Osteocyte (in vitro differentiated cells): ENCODE results near the gene ZNF730. TPM values are rescaled to one million over a fixed set of nuclear protein-coding genes. Genes with fewer than 3 reads are reported as not detected.
"Not testable (repeated sequence)": the region's sequence is repeated elsewhere in the genome, so short reads cannot be mapped to it uniquely, and the experiment has no call there.

Source experiments
- DNase-seq: peaks from one replicate; pipeline ENCODE4 v3.0.0; 2021; ENCODE audit warnings: mixed read lengths; ENCODE audit not compliant: unreplicated experiment; ENCODE audit errors: extremely low spot score
- H3K27ac Mint-ChIP-seq: one replicate; pipeline ENCODE4 v1.8.0; 2021; ENCODE audit warnings: mild to moderate bottlenecking, mixed read lengths; ENCODE audit not compliant: unreplicated experiment
- H3K27me3 Mint-ChIP-seq: one replicate; pipeline ENCODE4 v1.8.0; 2021; ENCODE audit warnings: mixed read lengths; ENCODE audit not compliant: unreplicated experiment
- H3K36me3 Mint-ChIP-seq: one replicate; pipeline ENCODE4 v1.8.0; 2021; ENCODE audit warnings: mixed read lengths; ENCODE audit not compliant: unreplicated experiment
- H3K4me1 Mint-ChIP-seq: one replicate; pipeline ENCODE4 v1.8.0; 2021; ENCODE audit warnings: mixed read lengths; ENCODE audit not compliant: unreplicated experiment
- H3K4me3 Mint-ChIP-seq: one replicate; pipeline ENCODE4 v1.8.0; 2021; ENCODE audit warnings: mild to moderate bottlenecking, moderate library complexity, mixed read lengths; ENCODE audit not compliant: unreplicated experiment
- H3K9me3 Mint-ChIP-seq: one replicate; pipeline ENCODE4 v1.8.0; 2021; ENCODE audit warnings: mixed read lengths; ENCODE audit not compliant: unreplicated experiment
- long read RNA-seq: library from polyadenylated mRNA; unstranded; transcript quantifications from one replicate; pipeline ENCODE4 v2.0.0, GENCODE V29; 2021
- total RNA-seq: library from RNA; stranded (reverse); gene quantifications from 2 replicates; pipeline ENCODE4 v1.2.1, GENCODE V29; 2021
- TF ChIP-seq, protein P1 (sequence below): fragments of 200-600 bp; sonication (generic); IDR thresholded peaks from 2 replicates; pipeline ENCODE4 v1.5.0; 2021; ENCODE audit warnings: antibody characterized with exemption, mild to moderate bottlenecking, moderate library complexity

ZNF730 gene
- total RNA-seq: 2.3 and 2.4 TPM in 2 replicates
- long read RNA-seq, partial matches to known transcripts: 1 of 3 reads
- long read RNA-seq, other reads (novel, unspliced or antisense): 1 of 3 reads

GRCh38 chr19:23116802-23117571, at the start of gene ZNF730:
ZNF730 (plus strand) TSS chr19:23117025; CDS start chr19:23117174, 149 bp downstream.
- H3K36me3 Mint-ChIP-seq: peaks cover 8% of the 10 kb centered on the region
- H3K4me3 Mint-ChIP-seq: peak within 1 kb of the TSS; percentile 94
- peak; percentile 96 for DNase-seq
- H3K9me3 Mint-ChIP-seq: peaks cover 5% of the 10 kb centered on the region
- peaks cover 19% of the 10 kb centered on the region for H3K4me1 Mint-ChIP-seq
- peak within 1 kb of the TSS; percentile 96 for H3K27ac Mint-ChIP-seq
- TF ChIP-seq, protein P1, sequence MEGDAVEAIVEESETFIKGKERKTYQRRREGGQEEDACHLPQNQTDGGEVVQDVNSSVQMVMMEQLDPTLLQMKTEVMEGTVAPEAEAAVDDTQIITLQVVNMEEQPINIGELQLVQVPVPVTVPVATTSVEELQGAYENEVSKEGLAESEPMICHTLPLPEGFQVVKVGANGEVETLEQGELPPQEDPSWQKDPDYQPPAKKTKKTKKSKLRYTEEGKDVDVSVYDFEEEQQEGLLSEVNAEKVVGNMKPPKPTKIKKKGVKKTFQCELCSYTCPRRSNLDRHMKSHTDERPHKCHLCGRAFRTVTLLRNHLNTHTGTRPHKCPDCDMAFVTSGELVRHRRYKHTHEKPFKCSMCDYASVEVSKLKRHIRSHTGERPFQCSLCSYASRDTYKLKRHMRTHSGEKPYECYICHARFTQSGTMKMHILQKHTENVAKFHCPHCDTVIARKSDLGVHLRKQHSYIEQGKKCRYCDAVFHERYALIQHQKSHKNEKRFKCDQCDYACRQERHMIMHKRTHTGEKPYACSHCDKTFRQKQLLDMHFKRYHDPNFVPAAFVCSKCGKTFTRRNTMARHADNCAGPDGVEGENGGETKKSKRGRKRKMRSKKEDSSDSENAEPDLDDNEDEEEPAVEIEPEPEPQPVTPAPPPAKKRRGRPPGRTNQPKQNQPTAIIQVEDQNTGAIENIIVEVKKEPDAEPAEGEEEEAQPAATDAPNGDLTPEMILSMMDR: no peak
- H3K27me3 Mint-ChIP-seq: no peaks in the 10 kb centered on the region

- TF ChIP-seq, protein P1: no peak
- Mint-ChIP-seq H3K9me3 (peaks cover 24% of the 10 kb centered on the region), H3K36me3 (no peaks in the 10 kb centered on the region), H3K4me3 (no peak overlapping the region), H3K27me3 (no peaks in the 10 kb centered on the region), H3K27ac (no peak overlapping the region), H3K4me1 (peaks cover 4% of the 10 kb centered on the region)
- no peak for DNase-seq
These were observed 46.3 kb upstream of the ZNF730 start for GRCh38 chr19:23070353-23071146.

DNA sequence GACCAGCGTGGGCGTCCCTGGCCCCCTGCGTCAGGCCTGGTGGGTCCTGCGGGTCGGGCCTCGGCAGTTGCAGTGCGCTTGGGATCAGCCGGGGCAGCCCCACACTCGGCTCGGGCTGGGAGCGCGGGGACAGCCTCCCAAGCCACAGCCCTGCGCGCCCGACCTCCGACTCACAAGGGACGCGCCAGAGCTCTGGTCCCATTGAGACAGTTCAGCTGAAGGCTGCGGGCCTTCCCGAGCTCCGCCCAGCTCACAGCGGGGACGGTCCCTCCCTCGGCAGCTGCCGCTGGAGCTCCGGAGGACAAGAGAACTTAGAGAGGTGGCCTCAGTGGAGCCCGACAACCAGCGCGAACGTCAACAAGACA, 45.7 kb upstream of the ZNF730 start:
- TF ChIP-seq, protein P1: no peak
- H3K36me3 Mint-ChIP-seq: no peaks in the 10 kb centered on the region
- no peaks in the 10 kb centered on the region for H3K27me3 Mint-ChIP-seq
- DNase-seq: no peak
- peaks cover 7% of the 10 kb centered on the region for H3K4me1 Mint-ChIP-seq
- no peak overlapping the region for H3K4me3 Mint-ChIP-seq
- no peak overlapping the region for H3K27ac Mint-ChIP-seq
- peaks cover 18% of the 10 kb centered on the region for H3K9me3 Mint-ChIP-seq

DNA sequence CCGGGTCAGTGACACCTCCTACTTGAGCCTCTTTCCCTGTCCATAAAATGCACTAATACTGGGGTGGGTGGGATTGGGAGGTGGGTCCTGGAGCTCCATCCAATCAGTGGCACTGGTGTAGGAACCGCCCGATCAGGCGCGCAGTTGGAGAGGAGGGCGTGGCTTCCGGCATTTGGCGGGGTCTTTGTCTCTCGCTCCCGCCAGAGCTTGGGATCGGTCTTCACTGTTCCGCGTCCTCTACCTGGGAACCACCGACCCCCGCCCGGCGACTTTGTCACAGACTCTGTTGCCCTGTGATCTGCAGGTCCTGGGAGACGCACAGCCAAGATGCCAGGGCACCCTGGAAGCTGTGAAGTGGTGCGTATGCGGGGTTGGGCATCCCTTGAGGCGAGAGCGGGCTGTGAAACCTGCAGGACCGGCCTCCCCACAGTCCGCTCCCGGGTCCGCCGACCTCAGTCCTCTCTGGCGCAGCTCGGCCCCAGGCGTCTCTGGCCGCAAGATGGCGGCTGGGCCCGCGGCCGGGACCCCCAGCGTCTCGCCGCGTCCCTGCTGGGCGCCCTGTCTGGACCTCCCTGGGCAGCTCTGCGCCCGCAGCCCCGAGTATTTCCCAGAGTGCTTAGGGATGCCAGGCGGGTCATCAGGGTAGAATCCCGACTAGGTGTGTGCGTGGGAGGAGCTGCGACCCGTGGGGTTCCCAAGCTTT, 41.6 kb upstream of the ZNF730 start:
- H3K36me3 Mint-ChIP-seq: no peaks in the 10 kb centered on the region
- H3K27me3 Mint-ChIP-seq: no peaks in the 10 kb centered on the region
- H3K27ac Mint-ChIP-seq: peak overlapping the region; percentile 85
- H3K4me1 Mint-ChIP-seq: peaks cover 14% of the 10 kb centered on the region
- peaks cover 3% of the 10 kb centered on the region for H3K9me3 Mint-ChIP-seq
- DNase-seq: peak; percentile 87
- H3K4me3 Mint-ChIP-seq: peak overlapping the region; percentile 89
- TF ChIP-seq, protein P1: no peak

DNA sequence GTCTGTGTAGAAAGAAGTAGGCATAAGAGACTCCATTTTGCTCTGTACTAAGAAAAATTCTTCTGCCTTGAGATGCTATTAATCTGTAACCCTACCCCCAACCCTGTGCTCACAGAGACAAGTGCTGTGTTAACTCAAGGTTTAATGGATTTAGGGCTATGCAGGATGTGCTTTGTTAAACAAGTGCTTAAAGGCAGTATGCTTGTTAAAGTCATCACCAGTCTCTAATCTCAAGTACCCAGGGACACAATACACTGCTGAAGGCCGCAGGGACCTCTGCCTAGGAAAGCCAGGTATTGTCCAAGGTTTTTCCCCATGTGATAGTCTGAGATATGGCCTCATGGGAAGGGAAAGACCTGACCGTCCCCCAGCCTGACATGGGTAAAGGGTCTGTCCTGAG, 39.0 kb upstream of the ZNF730 start:
- not testable (repeated sequence) for H3K4me3 Mint-ChIP-seq, H3K27ac Mint-ChIP-seq, H3K9me3 Mint-ChIP-seq, H3K36me3 Mint-ChIP-seq, H3K27me3 Mint-ChIP-seq, DNase-seq
- peaks cover 14% of the 10 kb centered on the region for H3K4me1 Mint-ChIP-seq
